Jurkat, Clone E6-1 (cell line): Measurements from ENCODE around the gene CCDC12.

Source experiments
- DNase-seq: peaks from one replicate; pipeline ENCODE4 v3.0.0-alpha.2; 2011; ENCODE audit warnings: low read depth, low spot score
- H3K4me3 ChIP-seq: 2 replicates; pipeline ENCODE4 v1.5.1; 2011; ENCODE audit warnings: mild to moderate bottlenecking, low read length, control low read depth, moderate library complexity

The CCDC12 gene

GRCh38 chr3:46998121-46998851, 21.7 kb upstream of the CCDC12 start:
- DNase-seq = no peak

GRCh38 chr3:46997453-46998091, 21.0 kb upstream of the CCDC12 start:
- no peak for DNase-seq
- no peak overlapping the region for H3K4me3 ChIP-seq

More at GRCh38 chr3:46998121-46998851, 21.7 kb upstream of the CCDC12 start:
- H3K4me3 ChIP-seq = no peak overlapping the region

- DNase-seq = no peak
- H3K4me3 ChIP-seq = no peak overlapping the region
These were observed 20.3 kb upstream of the CCDC12 start for GRCh38 chr3:46996689-46997452.

GRCh38 chr3:46995901-46996562, 19.5 kb upstream of the CCDC12 start:
- DNase-seq = no peak
- no peak overlapping the region for H3K4me3 ChIP-seq

GRCh38 chr3:46994801-46995731, 18.5 kb upstream of the CCDC12 start:
- no peak overlapping the region for H3K4me3 ChIP-seq
- no peak for DNase-seq

GRCh38 chr3:46993986-46994385, 17.4 kb upstream of the CCDC12 start:
- no peak overlapping the region for H3K4me3 ChIP-seq
- DNase-seq = no peak

GRCh38 chr3:46993292-46993691, 16.7 kb upstream of the CCDC12 start:
- H3K4me3 ChIP-seq = no peak overlapping the region
- DNase-seq = no peak

- no peak for DNase-seq
These were observed 15.7 kb upstream of the CCDC12 start for GRCh38 chr3:46992231-46992630.

GRCh38 chr3:46991406-46992165, 15.0 kb upstream of the CCDC12 start:
- H3K4me3 ChIP-seq = no peak overlapping the region

More at GRCh38 chr3:46992231-46992630, 15.7 kb upstream of the CCDC12 start:
- H3K4me3 ChIP-seq = no peak overlapping the region

GRCh38 chr3:46990573-46991374, 14.2 kb upstream of the CCDC12 start:
- no peak overlapping the region for H3K4me3 ChIP-seq
- no peak for DNase-seq

More at GRCh38 chr3:46991406-46992165, 15.0 kb upstream of the CCDC12 start:
- DNase-seq = no peak

GRCh38 chr3:46989146-46989810, 12.7 kb upstream of the CCDC12 start:
- no peak for DNase-seq
- H3K4me3 ChIP-seq = no peak overlapping the region

- 0 out of 2 replicates have a peak overlapping the region, but pooled peaks have one; percentile 50 for H3K4me3 ChIP-seq
- DNase-seq = no peak
These were observed 12.1 kb upstream of the CCDC12 start for GRCh38 chr3:46988616-46989015.

- DNase-seq = peak; percentile 94
- peak overlapping the region; percentile 50 for H3K4me3 ChIP-seq
These were observed 11.3 kb upstream of the CCDC12 start for GRCh38 chr3:46987743-46988401.

- peak overlapping the region; percentile 50 for H3K4me3 ChIP-seq
- no peak for DNase-seq
These were observed 10.8 kb upstream of the CCDC12 start for GRCh38 chr3:46987319-46987742.

- DNase-seq = no peak
- peak overlapping the region; percentile 50 for H3K4me3 ChIP-seq
These were observed 10.3 kb upstream of the CCDC12 start for GRCh38 chr3:46986782-46987310.
